ENCODE measurements around the gene CCNO.

CCNO gene, protein sequence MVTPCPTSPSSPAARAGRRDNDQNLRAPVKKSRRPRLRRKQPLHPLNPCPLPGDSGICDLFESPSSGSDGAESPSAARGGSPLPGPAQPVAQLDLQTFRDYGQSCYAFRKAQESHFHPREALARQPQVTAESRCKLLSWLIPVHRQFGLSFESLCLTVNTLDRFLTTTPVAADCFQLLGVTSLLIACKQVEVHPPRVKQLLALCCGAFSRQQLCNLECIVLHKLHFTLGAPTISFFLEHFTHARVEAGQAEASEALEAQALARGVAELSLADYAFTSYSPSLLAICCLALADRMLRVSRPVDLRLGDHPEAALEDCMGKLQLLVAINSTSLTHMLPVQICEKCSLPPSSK

DNA sequence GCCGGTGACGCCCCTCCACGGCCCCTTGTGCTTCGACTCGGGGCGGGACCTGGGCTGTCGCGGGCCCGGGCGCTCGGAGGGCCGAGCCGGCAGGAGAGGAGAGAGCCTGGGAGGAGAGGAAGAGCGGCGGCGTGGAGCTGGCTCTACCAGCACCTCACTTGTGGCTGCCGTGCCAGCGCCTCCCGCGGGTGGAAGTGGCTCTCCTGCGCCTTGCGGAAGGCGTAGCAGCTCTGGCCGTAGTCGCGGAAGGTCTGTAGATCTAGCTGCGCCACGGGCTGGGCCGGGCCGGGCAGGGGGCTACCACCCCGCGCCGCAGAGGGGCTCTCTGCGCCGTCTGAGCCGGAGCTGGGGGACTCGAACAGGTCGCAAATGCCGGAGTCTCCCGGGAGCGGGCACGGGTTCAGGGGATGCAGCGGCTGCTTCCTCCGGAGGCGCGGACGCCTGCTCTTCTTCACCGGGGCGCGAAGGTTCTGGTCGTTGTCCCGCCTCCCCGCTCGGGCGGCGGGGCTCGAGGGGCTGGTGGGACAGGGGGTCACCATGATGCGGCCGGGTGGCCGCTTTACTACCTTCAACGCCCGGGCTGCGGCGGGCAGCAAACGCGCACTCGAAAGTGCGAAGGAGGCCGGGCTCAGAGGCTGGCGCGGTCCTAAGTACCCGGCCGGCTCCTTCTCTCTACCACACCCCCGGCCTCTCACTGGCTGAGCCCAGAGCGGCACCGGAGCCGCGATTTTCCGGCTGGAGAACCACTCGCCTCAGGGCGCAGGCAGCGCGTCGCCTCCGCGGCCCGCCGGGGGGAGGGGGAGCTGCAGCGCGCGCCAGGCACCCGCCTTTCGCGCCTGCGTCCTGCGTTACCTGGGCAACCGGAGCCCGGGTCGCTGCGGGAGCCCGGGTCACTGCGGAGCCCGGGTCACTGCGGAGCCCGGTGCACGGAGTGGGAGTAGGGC, at the start of gene CCNO:
Gene CCNO (minus strand): TSS at position 624 of the 944 bp plus-strand sequence. CDS start 85 bp downstream, at position 539.
- peak; percentile 45 for DNase-seq

- DNase-seq = no peak
Measured at GRCh38 chr5:55278778-55279177, 45.4 kb upstream of the CCNO start.

GRCh38 chr5:55276771-55277170, 43.4 kb upstream of the CCNO start:
- no peak for DNase-seq

DNA sequence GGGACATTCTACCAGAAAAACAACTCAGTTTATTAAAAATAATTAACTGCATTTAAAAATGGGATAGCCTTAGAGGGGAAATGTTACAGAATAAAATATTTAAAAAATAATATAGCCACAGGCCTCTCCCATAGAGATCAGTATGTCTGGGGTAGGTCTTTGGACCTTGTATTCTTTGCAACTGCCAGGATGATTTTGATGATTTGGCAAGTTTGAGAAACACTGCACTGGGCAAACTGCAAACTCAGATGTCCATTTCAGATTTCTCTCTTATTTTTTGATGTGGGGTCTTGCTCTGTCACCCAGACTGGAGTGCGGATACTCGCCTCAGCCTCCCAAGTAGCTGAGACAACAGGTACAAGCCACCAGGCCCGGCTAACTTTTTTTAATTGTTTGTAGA, 24.9 kb upstream of the CCNO start:
- DNase-seq = no peak

- no peak for DNase-seq
Measured at GRCh38 chr5:55254802-55255201, 21.4 kb upstream of the CCNO start.

DNA sequence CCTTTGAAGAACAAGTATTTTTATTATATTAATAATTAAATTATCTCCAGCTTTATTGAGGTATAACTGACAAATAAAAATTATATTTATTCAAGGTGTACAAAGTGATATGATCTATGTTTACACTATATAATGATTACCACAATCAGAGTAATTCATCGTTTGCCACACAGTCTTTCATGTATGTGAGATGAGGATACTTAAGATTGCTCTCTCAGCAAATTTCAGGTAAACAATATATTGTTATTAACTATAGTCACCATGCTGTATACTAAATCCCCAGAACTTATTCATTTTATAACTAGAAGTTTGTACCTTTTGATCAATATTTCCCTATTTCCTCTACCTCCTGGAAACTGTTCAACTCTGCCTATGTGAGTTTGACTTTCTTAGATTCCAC, 16.7 kb upstream of the CCNO start:
- DNase-seq = no peak

- no peak for DNase-seq
Measured at GRCh38 chr5:55241746-55242145, 8.3 kb upstream of the CCNO start.

- DNase-seq = no peak
Measured at GRCh38 chr5:55236800-55237199, 3.4 kb upstream of the CCNO start.

DNA sequence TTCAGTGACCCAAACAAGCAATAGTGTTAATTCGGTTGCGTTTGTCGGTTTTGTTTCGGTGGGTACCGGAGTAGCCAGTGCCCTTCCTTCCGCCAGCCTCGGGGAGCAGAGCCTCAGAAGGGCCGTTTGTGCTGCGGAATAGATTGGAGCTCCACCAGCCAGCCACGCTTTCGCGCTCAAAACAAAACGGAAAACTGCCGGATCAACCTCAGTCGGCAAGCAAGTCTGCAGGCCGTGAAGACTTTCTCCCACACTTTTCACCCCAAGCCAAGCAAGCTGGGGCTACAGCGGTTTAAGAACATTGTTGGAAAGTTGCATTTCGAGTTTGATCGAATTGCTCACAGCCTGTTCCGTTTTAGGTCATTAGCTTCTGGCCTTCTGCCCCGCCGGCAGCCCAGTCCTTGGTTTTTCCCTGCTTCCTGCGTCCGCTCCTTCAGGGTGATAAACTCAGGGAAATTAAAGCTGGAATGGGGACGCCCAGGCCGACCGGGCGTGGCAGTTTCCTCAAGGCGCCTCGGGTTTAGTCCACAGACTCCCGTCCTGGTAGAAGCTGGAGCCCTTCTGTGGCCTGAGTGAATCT, 803 bp upstream of the CCNO start:
- peak; percentile 6 for DNase-seq

DNA sequence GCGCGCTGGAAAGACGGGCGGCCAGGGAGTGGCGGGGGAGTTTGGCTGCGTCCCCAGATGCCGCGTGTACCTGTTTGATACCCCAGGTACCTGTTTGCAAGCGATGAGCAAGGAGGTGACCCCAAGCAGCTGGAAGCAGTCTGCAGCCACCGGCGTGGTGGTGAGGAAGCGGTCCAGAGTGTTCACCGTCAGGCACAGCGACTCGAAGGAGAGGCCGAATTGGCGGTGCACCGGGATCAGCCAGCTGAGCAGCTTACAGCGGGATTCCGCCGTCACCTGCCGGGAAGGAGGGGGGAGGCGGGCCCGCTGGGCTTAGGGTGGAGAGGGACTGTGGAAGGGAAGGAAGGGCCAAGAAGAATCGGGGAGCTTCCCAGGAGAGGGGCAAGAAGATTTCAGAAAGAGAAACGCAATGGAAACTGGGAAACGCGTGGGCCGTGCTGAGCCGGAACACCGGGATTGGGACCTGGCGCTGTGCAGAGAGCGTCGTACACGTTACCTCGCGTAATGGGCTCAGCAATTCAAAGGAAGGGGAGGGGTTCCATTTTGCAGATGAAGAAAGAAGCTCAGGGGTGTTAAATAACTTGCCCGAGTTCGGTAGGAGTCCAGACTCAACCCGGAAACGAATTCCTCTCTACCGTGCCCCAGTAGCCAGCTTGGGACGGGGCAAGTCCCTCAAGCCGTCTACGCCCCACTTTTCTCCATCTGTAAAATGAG, 980 bp downstream of the CCNO start:
- no peak for DNase-seq

DNA sequence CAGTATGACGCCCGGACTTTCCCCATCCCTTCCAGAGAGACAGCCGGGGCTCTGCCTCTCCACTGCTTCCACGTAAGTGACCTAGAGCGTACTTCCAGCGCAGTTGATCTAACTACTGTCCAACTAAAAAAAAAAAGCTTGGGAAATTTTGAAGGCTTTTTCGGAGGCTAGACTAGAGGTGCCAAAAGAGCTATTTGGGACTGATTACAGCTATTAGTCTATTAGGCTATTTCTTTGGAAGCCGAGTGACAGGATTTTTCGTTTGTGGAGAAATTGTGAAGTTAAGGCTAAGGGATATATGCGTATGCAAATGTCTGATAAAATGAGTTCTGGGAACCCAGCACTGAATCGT, 1.5 kb downstream of the CCNO start:
- no peak for DNase-seq

- DNase-seq = no peak
Measured at GRCh38 chr5:55231029-55231918, 2.1 kb downstream of the CCNO start.

- DNase-seq = no peak
Measured at GRCh38 chr5:55230086-55230629, 3.2 kb downstream of the CCNO start.

DNA sequence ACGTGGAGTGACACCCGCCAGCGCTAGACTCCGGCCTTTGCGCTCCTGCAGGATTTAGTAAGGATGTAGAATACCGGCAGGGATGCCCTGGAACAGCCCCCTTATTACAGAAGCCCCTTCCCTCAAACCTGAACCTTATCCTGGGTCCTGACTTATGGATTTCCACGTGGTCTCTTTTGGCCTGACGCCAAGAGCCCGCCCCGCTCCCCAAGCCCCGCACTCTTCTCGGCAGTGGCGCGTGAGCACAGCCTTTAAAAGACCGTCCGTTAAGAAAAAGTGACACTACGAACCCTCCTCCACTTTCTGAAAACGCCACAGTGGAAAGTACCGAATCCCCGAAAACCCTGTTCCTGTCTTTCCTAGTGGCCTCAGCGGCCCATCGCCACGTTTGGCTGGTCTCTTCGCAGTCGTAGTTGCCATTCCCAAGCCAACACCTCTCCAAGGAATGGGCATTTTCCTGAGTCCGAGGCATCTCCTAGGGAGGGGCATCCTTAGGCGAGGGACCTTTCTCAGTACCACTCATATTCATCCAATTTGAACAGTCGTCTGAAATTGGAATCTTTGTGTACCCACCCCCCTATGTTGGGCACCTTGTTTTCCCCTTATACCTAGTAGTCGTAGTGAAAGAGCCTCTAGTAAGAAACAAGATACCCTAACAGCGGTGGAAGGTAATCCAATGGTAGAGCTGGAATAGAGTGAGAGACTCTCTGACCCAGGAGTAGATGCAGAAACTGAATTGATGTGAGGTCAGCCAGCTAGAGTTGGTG, 5.6 kb downstream of the CCNO start:
- no peak for DNase-seq

- peak; percentile 19 for DNase-seq
Measured at GRCh38 chr5:55226934-55227663, 6.3 kb downstream of the CCNO start, which contains the start of gene MCIDAS. MCIDAS (minus strand) TSS chr5:55227315; CDS start chr5:55227138, 177 bp downstream.

DNA sequence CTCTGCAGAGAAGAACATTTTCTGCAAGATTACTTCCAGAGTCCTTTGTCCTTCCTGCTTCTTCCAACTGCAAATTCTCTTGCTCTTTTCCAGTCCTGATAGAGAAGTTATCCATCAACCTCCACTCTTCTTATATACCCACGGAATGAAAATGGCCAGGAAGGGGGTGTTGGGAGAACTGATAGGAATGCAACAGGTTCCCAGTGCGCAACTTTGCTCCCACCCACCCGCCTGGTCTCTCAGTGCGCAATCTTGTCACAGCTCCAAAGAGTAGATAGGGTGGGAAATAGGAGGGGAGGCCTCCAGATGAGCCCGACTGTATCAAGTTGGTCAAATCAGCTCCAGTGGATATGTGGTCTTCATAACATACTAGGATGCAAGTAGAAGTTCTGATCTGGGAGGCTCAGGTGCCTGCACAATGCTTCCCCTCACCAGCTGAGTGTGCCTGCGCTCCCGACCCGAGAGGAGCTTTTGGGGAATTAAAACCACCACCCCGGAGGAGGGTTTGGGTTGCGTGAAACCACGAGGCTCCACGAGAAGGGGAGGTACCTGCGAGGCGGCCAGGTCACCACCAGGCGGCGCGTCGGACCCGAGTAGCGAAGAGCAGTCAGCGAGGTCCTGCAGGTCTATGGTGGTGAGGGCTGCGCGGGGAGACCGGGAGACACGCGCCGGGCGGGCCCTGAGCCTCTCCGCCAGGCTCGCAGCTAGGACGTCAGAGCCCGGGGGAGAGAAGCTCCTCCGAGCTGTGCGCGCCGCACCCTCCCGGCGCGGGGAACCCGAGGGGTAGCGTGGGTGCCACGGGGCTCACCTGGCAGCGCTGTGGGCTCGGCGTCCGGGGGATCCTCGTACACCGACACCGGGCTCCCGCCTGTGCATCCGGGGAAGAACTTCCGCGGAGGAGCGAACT, 7.1 kb downstream of the CCNO start:
- DNase-seq = peak; percentile 39

- no peak for DNase-seq
Measured at GRCh38 chr5:55225346-55225745, 8.1 kb downstream of the CCNO start.

DNA sequence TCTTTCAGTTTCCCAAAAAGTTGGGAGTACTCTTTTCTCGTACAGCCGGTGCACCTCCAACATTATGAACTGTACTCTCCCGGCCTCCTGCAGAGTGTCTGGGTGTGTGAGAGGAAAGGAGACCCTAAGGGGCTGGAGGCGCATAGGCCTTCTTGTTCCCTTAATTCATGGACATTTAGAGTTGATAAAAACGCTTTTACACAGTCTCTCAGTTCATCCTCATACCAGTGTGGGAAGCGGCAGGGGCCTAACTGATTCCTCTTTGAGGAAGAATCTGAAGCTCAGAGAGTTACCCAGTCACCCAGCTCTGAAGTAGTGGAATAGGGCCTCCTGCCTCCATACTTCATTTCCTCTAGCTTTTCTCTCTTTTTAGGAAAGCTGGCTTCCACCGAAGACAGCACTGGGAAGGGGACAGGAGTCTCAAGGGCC, 9.6 kb downstream of the CCNO start:
- no peak for DNase-seq

All from DMS153 (cell line).